HepG2 (cell line): ENCODE results near the gene EFCAB8. TPM values are rescaled to one million over a fixed set of nuclear protein-coding genes. Genes with fewer than 3 reads are reported as not detected.

Source experiments
- CBX1 ChIP-seq: IDR thresholded peaks from one replicate; pipeline ENCODE4 v1.6.1; 2016; ENCODE audit warnings: antibody characterized with exemption, low read depth
- GABPB1 ChIP-seq: IDR thresholded peaks from 2 replicates; pipeline ENCODE4 v1.6.1; 2016; ENCODE audit warnings: mild to moderate bottlenecking, missing genetic modification reagents, moderate library complexity, missing compliant biosample characterization
- IKZF1 ChIP-seq: fragments of 450-650 bp; IDR thresholded peaks from 2 replicates; pipeline ENCODE4 v1.7.1; 2016
- MED1 ChIP-seq: sonication (generic); formaldehyde crosslinking; IDR thresholded peaks from 2 replicates; pipeline ENCODE4 v1.4.0; 2020; ENCODE audit warnings: missing genetic modification reagents
- NFKB2 ChIP-seq: sonication (generic); formaldehyde crosslinking; IDR thresholded peaks from 2 replicates; pipeline ENCODE4 v1.4.0; 2020; ENCODE audit warnings: missing genetic modification reagents, borderline replicate concordance
- SIN3A ChIP-seq: IDR thresholded peaks from 2 replicates; pipeline ENCODE4 v1.6.1; 2011; ENCODE audit warnings: low read depth, mild to moderate bottlenecking, control low read depth, low read length, borderline replicate concordance
- TAF1 ChIP-seq: sonication (generic); formaldehyde crosslinking; IDR thresholded peaks from 2 replicates; pipeline ENCODE4 v1.4.0; 2020; ENCODE audit warnings: missing genetic modification reagents
- TARDBP ChIP-seq: sonication (generic); formaldehyde crosslinking; IDR thresholded peaks from 2 replicates; pipeline ENCODE4 v1.8.0; 2022; ENCODE audit warnings: mild to moderate bottlenecking, missing genetic modification reagents
- TEAD3 ChIP-seq: optimal IDR thresholded peaks from 2 replicates; pipeline ENCODE3; 2016; ENCODE audit warnings: borderline replicate concordance
- ZNF549 ChIP-seq: sonication (generic); formaldehyde crosslinking; IDR thresholded peaks from 2 replicates; pipeline ENCODE4 v1.5.0; 2020; ENCODE audit warnings: missing genetic modification reagents
- ZNF614 ChIP-seq: IDR thresholded peaks from 2 replicates; pipeline ENCODE4 v1.6.1; 2018; ENCODE audit warnings: missing biosample characterization, missing genetic modification reagents, inconsistent platforms, borderline replicate concordance
- polyA plus RNA-seq, 8 experiments: library from polyadenylated mRNA; depleted of rRNA in 3 of 8; stranded (reverse) in 7 of 8; unstranded in 1 of 8; fragments of >200 nt; fragmentation: Illumina TruSeq in 4 of 8; extraction: Trizol in 4 of 8; gene quantifications; 2 replicates each; pipeline versions ENCODE4 v1.2.1 to v1.2.3, GENCODE V29; 2011 to 2016; ENCODE audit warnings: low read depth in 4 of 8, missing spikeins in 1 of 8, mixed read lengths in 1 of 8; ENCODE audit not compliant: insufficient read depth in 1 of 8
- total RNA-seq, 5 experiments: library from RNA; depleted of rRNA; stranded (reverse); fragments of >200 nt; fragmentation: Illumina TruSeq; extraction: Trizol; gene quantifications; 2 replicates each; pipeline ENCODE4 v1.2.3, GENCODE V29; 2016; ENCODE audit warnings: low read depth in 1 of 5
- TF ChIP-seq, protein P1 (sequence below): IDR thresholded peaks from 2 replicates; pipeline ENCODE4 v1.6.1; 2016
- TF ChIP-seq, protein P2 (sequence below): sonication (generic); formaldehyde crosslinking; IDR thresholded peaks from 2 replicates; pipeline ENCODE4 v1.4.0; 2020; ENCODE audit warnings: missing genetic modification reagents
- TF ChIP-seq, protein P3 (sequence below): sonication (generic); formaldehyde crosslinking; IDR thresholded peaks from 2 replicates; pipeline ENCODE4 v1.4.0; 2020; ENCODE audit warnings: mild to moderate bottlenecking, missing genetic modification reagents
- TF ChIP-seq, protein P4 (sequence below): sonication (generic); formaldehyde crosslinking; IDR thresholded peaks from 2 replicates; pipeline ENCODE4 v1.4.0; 2020; ENCODE audit warnings: missing genetic modification reagents, borderline replicate concordance
- TF ChIP-seq, protein P5 (sequence below): sonication (generic); formaldehyde crosslinking; IDR thresholded peaks from 2 replicates; pipeline ENCODE4 v1.5.0; 2020; ENCODE audit warnings: missing genetic modification reagents, mild to moderate bottlenecking, borderline replicate concordance
- TF ChIP-seq, protein P6 (sequence below), 2 experiments: sonication (generic) in 1 of 2; formaldehyde crosslinking in 1 of 2; IDR thresholded peaks; 2 replicates each; pipeline versions ENCODE4 v1.4.0 to v1.6.1; 2016 to 2020; ENCODE audit warnings: borderline replicate concordance in 1 of 2, low read depth in 1 of 2, mild to moderate bottlenecking in 1 of 2, missing genetic modification reagents in 1 of 2

Gene EFCAB8
- total and polyA plus RNA-seq, 2 of the 13 experiments (the other 11 are each of a cell fraction or from before 2014, with no cell fraction given) = 0.15 to 0.22 TPM

DNA sequence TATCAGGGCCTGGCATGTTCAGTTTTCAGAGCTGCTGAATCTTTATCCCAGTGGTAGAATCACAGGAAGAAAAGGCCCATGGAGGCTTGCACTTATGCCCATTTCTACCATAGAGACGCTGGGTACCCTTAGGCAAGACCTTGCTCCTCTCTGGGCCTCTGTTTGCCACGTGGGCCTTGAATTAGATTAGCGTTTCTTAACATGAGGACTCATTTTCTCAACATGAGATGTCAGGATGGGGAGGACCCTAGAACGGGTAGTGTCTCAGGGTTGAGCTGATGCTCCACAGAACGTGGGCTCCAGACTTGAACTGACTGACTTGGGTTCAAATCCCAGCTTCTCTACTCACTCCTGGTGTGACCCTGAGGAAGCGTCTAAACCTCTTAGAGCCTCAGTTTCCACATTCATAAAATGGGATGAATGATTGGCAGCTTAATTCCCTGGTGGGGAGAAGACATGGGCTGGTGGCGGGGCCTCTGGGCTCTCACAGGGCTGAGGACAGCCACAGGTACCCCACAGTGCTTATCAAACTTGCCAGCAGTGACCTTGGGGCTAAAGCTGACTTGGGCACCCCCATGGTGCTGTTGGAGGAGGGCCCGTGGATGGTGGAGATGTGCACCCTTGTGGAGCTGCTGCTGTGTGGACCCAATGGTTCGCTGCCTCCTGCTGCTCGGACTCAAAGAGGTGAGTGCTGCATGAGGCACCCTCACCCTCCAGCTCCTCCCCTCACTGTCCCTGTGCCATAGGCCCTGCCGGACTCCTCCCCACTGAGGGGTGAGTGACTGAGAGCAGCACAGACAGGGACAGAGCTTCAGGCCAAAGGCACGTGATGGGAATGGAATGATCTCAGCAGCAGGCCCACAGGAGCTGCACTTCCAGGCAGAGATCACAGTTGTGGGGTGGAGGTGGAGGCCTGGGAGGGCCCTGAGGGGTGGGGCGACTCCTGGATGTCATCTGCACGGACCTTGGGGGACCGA, 117.3 kb downstream of the EFCAB8 start (continued):
- TF ChIP-seq IKZF1 (no peak), TAF1 (CRISPR knock-in tag) (peak; percentile 44; the same call in 1 of the 2 replicates), GABPB1 (CRISPR knock-in tag) (0 out of 2 replicates have a peak, but pooled peaks have one; percentile 25), SIN3A (no peak), TARDBP (CRISPR knock-in tag) (no peak), MED1 (CRISPR knock-in tag) (peak; percentile 28; the same call in 1 of the 2 replicates), CBX1 (no peak), TEAD3 (CRISPR knock-in tag) (peak; percentile 80), ZNF614 (CRISPR knock-in tag) (peak; percentile 45; the same call in 1 of the 2 replicates), NFKB2 (peak; percentile 39; the same call in 1 of the 2 replicates), ZNF549 (no peak)
- TF ChIP-seq, protein P1, sequence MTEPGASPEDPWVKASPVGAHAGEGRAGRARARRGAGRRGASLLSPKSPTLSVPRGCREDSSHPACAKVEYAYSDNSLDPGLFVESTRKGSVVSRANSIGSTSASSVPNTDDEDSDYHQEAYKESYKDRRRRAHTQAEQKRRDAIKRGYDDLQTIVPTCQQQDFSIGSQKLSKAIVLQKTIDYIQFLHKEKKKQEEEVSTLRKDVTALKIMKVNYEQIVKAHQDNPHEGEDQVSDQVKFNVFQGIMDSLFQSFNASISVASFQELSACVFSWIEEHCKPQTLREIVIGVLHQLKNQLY (CRISPR knock-in tag) = peak; percentile 80; the same call in 1 of the 2 replicates
- TF ChIP-seq, protein P2, sequence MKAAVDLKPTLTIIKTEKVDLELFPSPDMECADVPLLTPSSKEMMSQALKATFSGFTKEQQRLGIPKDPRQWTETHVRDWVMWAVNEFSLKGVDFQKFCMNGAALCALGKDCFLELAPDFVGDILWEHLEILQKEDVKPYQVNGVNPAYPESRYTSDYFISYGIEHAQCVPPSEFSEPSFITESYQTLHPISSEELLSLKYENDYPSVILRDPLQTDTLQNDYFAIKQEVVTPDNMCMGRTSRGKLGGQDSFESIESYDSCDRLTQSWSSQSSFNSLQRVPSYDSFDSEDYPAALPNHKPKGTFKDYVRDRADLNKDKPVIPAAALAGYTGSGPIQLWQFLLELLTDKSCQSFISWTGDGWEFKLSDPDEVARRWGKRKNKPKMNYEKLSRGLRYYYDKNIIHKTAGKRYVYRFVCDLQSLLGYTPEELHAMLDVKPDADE (CRISPR knock-in tag) = no peak
- TF ChIP-seq, protein P3, sequence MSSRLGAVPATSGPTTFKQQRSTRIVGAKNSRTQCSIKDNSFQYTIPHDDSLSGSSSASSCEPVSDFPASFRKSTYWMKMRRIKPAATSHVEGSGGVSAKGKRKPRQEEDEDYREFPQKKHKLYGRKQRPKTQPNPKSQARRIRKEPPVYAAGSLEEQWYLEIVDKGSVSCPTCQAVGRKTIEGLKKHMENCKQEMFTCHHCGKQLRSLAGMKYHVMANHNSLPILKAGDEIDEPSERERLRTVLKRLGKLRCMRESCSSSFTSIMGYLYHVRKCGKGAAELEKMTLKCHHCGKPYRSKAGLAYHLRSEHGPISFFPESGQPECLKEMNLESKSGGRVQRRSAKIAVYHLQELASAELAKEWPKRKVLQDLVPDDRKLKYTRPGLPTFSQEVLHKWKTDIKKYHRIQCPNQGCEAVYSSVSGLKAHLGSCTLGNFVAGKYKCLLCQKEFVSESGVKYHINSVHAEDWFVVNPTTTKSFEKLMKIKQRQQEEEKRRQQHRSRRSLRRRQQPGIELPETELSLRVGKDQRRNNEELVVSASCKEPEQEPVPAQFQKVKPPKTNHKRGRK (CRISPR knock-in tag) = no peak
- TF ChIP-seq, protein P4, sequence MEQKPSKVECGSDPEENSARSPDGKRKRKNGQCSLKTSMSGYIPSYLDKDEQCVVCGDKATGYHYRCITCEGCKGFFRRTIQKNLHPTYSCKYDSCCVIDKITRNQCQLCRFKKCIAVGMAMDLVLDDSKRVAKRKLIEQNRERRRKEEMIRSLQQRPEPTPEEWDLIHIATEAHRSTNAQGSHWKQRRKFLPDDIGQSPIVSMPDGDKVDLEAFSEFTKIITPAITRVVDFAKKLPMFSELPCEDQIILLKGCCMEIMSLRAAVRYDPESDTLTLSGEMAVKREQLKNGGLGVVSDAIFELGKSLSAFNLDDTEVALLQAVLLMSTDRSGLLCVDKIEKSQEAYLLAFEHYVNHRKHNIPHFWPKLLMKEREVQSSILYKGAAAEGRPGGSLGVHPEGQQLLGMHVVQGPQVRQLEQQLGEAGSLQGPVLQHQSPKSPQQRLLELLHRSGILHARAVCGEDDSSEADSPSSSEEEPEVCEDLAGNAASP (CRISPR knock-in tag) = no peak
- TF ChIP-seq, protein P5, sequence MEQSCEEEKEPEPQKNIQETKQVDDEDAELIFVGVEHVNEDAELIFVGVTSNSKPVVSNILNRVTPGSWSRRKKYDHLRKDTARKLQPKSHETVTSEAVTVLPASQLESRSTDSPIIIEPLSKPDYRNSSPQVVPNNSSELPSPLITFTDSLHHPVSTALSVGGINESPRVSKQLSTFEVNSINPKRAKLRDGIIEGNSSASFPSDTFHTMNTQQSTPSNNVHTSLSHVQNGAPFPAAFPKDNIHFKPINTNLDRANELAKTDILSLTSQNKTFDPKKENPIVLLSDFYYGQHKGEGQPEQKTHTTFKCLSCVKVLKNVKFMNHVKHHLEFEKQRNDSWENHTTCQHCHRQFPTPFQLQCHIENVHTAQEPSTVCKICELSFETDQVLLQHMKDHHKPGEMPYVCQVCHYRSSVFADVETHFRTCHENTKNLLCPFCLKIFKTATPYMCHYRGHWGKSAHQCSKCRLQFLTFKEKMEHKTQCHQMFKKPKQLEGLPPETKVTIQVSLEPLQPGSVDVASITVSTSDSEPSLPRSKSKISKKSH (CRISPR knock-in tag) = 0 out of 2 replicates have a peak, but pooled peaks have one; percentile 24
- TF ChIP-seq, protein P6, sequence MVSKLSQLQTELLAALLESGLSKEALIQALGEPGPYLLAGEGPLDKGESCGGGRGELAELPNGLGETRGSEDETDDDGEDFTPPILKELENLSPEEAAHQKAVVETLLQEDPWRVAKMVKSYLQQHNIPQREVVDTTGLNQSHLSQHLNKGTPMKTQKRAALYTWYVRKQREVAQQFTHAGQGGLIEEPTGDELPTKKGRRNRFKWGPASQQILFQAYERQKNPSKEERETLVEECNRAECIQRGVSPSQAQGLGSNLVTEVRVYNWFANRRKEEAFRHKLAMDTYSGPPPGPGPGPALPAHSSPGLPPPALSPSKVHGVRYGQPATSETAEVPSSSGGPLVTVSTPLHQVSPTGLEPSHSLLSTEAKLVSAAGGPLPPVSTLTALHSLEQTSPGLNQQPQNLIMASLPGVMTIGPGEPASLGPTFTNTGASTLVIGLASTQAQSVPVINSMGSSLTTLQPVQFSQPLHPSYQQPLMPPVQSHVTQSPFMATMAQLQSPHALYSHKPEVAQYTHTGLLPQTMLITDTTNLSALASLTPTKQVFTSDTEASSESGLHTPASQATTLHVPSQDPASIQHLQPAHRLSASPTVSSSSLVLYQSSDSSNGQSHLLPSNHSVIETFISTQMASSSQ (IDR thresholded peaks at IDR 0.05; ENCODE audit: low read depth) = no peak
- TF ChIP-seq, protein P6 (CRISPR knock-in tag; IDR thresholded peaks at IDR 0.05; ENCODE audit: borderline replicate concordance) = peak; percentile 34; the same call in 1 of the 2 replicates
